Progenitor cell of endocrine pancreas (in vitro differentiated cells): ENCODE data around the gene ROR2. TPM values are rescaled to one million over a fixed set of nuclear protein-coding genes. Genes with fewer than 3 reads are reported as not detected.
A peak's percentile ranks its signal among the peaks of the same experiment; 100 is the strongest.

ENCODE experiments used
- DNase-seq: peaks from one replicate; pipeline ENCODE4 v3.0.0; 2021; ENCODE audit warnings: low spot score; ENCODE audit not compliant: unreplicated experiment
- H3K27ac Mint-ChIP-seq: 2 replicates; pipeline ENCODE4 v1.8.0; 2021; ENCODE audit warnings: mild to moderate bottlenecking, moderate library complexity, mixed read lengths
- H3K27me3 Mint-ChIP-seq: 2 replicates; pipeline ENCODE4 v1.8.0; 2021; ENCODE audit warnings: mixed read lengths
- H3K36me3 Mint-ChIP-seq: 2 replicates; pipeline ENCODE4 v1.8.0; 2022; ENCODE audit warnings: mixed read lengths; ENCODE audit not compliant: insufficient read depth
- H3K4me1 Mint-ChIP-seq: 2 replicates; pipeline ENCODE4 v1.8.0; 2021; ENCODE audit warnings: low read depth, mixed read lengths
- H3K4me3 Mint-ChIP-seq: 2 replicates; pipeline ENCODE4 v1.8.0; 2021; ENCODE audit warnings: low read depth, mild to moderate bottlenecking, moderate library complexity, mixed read lengths
- H3K9me3 Mint-ChIP-seq: 2 replicates; pipeline ENCODE4 v1.8.0; 2021; ENCODE audit warnings: low read depth, mixed read lengths
- total RNA-seq: library from RNA; stranded (reverse); gene quantifications from 2 replicates; pipeline ENCODE4 v1.2.1, GENCODE V29; 2021
- TF ChIP-seq, protein P1 (sequence below): fragments of 200-600 bp; sonication (generic); IDR thresholded peaks from one replicate; pipeline ENCODE4 v1.5.0; 2021; ENCODE audit warnings: antibody characterized with exemption, mild to moderate bottlenecking; ENCODE audit not compliant: unreplicated experiment

ROR2 gene
- total RNA-seq, 1 donor from 2014 or later = 23.6 TPM

- no peak for DNase-seq
- peaks cover 12% of the 10 kb centered on the region for H3K36me3 Mint-ChIP-seq
- TF ChIP-seq, protein P1, sequence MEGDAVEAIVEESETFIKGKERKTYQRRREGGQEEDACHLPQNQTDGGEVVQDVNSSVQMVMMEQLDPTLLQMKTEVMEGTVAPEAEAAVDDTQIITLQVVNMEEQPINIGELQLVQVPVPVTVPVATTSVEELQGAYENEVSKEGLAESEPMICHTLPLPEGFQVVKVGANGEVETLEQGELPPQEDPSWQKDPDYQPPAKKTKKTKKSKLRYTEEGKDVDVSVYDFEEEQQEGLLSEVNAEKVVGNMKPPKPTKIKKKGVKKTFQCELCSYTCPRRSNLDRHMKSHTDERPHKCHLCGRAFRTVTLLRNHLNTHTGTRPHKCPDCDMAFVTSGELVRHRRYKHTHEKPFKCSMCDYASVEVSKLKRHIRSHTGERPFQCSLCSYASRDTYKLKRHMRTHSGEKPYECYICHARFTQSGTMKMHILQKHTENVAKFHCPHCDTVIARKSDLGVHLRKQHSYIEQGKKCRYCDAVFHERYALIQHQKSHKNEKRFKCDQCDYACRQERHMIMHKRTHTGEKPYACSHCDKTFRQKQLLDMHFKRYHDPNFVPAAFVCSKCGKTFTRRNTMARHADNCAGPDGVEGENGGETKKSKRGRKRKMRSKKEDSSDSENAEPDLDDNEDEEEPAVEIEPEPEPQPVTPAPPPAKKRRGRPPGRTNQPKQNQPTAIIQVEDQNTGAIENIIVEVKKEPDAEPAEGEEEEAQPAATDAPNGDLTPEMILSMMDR = no peak
- H3K9me3 Mint-ChIP-seq = peaks cover 7% of the 10 kb centered on the region
- H3K27ac Mint-ChIP-seq = no peak overlapping the region
- peaks cover 14% of the 10 kb centered on the region for H3K4me1 Mint-ChIP-seq
- H3K27me3 Mint-ChIP-seq = peaks cover 10% of the 10 kb centered on the region
- no peak overlapping the region for H3K4me3 Mint-ChIP-seq
Measured at GRCh38 chr9:91935805-91936514, 14.1 kb downstream of the ROR2 start.

GRCh38 chr9:91935066-91935749, 14.8 kb downstream of the ROR2 start:
- no peak overlapping the region for H3K4me3 Mint-ChIP-seq
- H3K27me3 Mint-ChIP-seq = peaks cover 10% of the 10 kb centered on the region
- TF ChIP-seq, protein P1 = no peak
- H3K9me3 Mint-ChIP-seq = peaks cover 15% of the 10 kb centered on the region
- H3K36me3 Mint-ChIP-seq = peaks cover 18% of the 10 kb centered on the region
- peak overlapping the region; percentile 82 for H3K27ac Mint-ChIP-seq
- H3K4me1 Mint-ChIP-seq = peaks cover 14% of the 10 kb centered on the region
- DNase-seq = no peak

DNA sequence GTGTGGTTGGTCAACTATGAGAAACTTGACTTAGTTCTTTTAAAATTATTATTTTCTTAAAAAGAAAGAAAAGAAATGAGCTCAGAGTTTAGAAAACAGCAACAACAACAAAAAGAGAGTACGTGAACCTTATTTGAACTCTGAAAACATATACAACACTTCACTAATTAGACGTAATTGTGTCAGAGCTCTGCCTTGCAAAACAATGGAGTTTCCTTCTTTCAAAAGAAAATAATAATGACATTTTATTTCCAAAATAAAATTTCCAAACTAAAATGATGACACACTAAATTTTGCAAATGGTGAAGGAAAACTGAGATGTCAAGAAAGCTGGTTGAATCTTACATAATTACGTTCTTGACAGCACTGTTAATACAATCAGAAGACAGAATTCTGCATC, 15.4 kb downstream of the ROR2 start:
- peaks cover 22% of the 10 kb centered on the region for H3K36me3 Mint-ChIP-seq
- H3K27ac Mint-ChIP-seq = no peak overlapping the region
- TF ChIP-seq, protein P1 = no peak
- H3K4me1 Mint-ChIP-seq = peaks cover 11% of the 10 kb centered on the region
- H3K4me3 Mint-ChIP-seq = no peak overlapping the region
- peaks cover 7% of the 10 kb centered on the region for H3K27me3 Mint-ChIP-seq
- peaks cover 18% of the 10 kb centered on the region for H3K9me3 Mint-ChIP-seq
- no peak for DNase-seq

GRCh38 chr9:91933556-91934352, 16.3 kb downstream of the ROR2 start:
- TF ChIP-seq, protein P1 = no peak
- peaks cover 24% of the 10 kb centered on the region for H3K9me3 Mint-ChIP-seq
- peaks cover 3% of the 10 kb centered on the region for H3K27me3 Mint-ChIP-seq
- peaks cover 24% of the 10 kb centered on the region for H3K36me3 Mint-ChIP-seq
- H3K27ac Mint-ChIP-seq = no peak overlapping the region
- DNase-seq = no peak
- peaks cover 11% of the 10 kb centered on the region for H3K4me1 Mint-ChIP-seq
- H3K4me3 Mint-ChIP-seq = no peak overlapping the region

- Mint-ChIP-seq H3K4me3 (no peak overlapping the region), H3K27me3 (no peaks in the 10 kb centered on the region), H3K27ac (no peak overlapping the region), H3K9me3 (peaks cover 24% of the 10 kb centered on the region), H3K36me3 (peaks cover 26% of the 10 kb centered on the region), H3K4me1 (peaks cover 6% of the 10 kb centered on the region)
- no peak for DNase-seq
- TF ChIP-seq, protein P1 = no peak
Measured at GRCh38 chr9:91930475-91930874, 19.6 kb downstream of the ROR2 start.
